Body of pancreas (tissue), 4 donors: Measurements from ENCODE around the gene ANTXR2.
"Not testable (repeated sequence)": the region's sequence is repeated elsewhere in the genome, so short reads cannot be mapped to it uniquely, and the experiment has no call there.

Experiments used
- POLR2A ChIP-seq, 3 donors: fragments of 450-650 bp; IDR thresholded peaks; one replicate each; pipeline ENCODE4 v1.6.1; 2016; ENCODE audit warnings: antibody characterized with exemption in 3 of 3, mild to moderate bottlenecking in 2 of 3
- TF ChIP-seq, protein P1 (sequence below), 7 experiments: fragments of 450-650 bp in 4 of 7; fragments of 200-600 bp in 3 of 7; sonication (generic) in 3 of 7; IDR thresholded peaks; one replicate each; pipeline ENCODE4 v1.5.1; 2016 to 2019; ENCODE audit warnings: antibody characterized with exemption in 7 of 7

DNA sequence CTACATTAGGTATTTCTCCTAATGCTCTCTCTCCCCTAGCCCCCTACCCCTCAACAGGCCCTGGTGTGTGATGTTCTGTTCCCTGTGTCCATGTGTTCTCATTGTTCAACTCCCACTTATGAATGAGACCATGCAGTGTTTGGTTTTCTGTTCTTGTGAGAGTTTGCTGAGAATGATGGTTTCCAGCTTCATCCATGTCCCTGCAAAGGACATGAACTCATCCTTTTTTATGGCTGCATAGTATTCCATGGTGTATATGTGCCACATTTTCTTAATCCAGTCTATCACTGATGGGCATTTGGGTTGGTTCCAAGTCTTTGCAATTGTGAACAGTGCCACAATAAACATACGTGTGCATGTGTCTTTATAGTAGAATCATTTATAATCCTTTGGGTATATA is 184.0 kb downstream of the ANTXR2 start:
- TF ChIP-seq, protein P1, sequence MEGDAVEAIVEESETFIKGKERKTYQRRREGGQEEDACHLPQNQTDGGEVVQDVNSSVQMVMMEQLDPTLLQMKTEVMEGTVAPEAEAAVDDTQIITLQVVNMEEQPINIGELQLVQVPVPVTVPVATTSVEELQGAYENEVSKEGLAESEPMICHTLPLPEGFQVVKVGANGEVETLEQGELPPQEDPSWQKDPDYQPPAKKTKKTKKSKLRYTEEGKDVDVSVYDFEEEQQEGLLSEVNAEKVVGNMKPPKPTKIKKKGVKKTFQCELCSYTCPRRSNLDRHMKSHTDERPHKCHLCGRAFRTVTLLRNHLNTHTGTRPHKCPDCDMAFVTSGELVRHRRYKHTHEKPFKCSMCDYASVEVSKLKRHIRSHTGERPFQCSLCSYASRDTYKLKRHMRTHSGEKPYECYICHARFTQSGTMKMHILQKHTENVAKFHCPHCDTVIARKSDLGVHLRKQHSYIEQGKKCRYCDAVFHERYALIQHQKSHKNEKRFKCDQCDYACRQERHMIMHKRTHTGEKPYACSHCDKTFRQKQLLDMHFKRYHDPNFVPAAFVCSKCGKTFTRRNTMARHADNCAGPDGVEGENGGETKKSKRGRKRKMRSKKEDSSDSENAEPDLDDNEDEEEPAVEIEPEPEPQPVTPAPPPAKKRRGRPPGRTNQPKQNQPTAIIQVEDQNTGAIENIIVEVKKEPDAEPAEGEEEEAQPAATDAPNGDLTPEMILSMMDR (IDR thresholded peaks at IDR 0.05) = not testable (repeated sequence)
- not testable (repeated sequence) for TF ChIP-seq POLR2A (IDR thresholded peaks at IDR 0.05)
